ENCODE results near the gene ARHGAP11A. TPM values are rescaled to one million over a fixed set of nuclear protein-coding genes. Genes with fewer than 3 reads are reported as not detected.

ARHGAP11A gene
- total and polyA plus RNA-seq, 2 of the 8 experiments (the other 6 are each of a cell fraction or from before 2014, with no cell fraction given), result 8.1 to 112 TPM

DNA sequence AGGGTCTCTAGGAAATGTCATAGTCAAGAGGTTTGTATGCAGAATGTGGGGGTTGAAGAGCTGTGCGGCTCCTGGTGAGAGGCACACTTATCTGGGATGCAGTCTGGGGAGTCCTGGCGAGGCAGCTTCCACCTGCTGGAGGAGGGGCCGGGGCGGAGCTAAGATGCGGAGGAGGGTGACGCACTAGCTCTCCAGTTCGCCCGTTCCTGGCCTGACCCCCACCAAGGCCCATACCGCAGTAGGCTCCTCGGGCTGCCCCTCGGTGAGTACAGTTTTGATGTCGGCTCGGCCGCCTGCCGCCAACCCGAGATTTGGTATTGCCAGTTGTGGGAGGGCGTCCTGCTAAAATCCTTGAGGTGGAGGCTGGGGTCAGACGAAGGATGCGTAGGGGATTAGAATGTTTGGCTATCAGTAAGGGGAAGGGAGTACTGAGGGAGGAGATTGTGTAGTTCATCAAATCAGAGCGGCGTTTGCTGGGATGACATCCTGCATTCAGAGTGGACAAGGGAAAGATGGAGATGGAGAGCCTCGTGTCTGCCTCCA, 26.3 kb downstream of the ARHGAP11A start, which contains the start of gene SCG5:
Gene SCG5, plus strand, starts transcription at position 194 of the 543 bp plus-strand sequence. CDS start 1,883 bp downstream, outside the sequence.
- Histone ChIP-seq H3K79me2 (ENCODE audit: control insufficient read depth in 1 of 2, insufficient read depth in 2 of 2, low read length in 2 of 2) (no peaks in the 10 kb centered on the region), H4K91ac (replicated peaks; ENCODE audit: insufficient read length, low read length) (peak within 1 kb of the TSS; percentile 34), H3K4me3 (ENCODE audit: extremely low read depth in 1 of 4, insufficient read depth in 2 of 4, low read depth in 3 of 4, low read length in 4 of 4) (peak within 1 kb of the TSS; percentile 59 to 76 (median 61); a peak in 7 of 8 replicates), H2AK5ac (ENCODE audit: low read depth, low read length) (no peak within 1 kb of the TSS), H3K9me3 (ENCODE audit: insufficient read depth in 2 of 2, low read depth in 1 of 2, low read length in 1 of 2) (no peaks in the 10 kb centered on the region), H3K27ac (ENCODE audit: low read depth, low read length) (peak within 1 kb of the TSS; percentile 81), H4K20me1 (replicated peaks in 1 of 2; ENCODE audit: control insufficient read depth in 1 of 2, insufficient read depth in 2 of 2, low read length in 2 of 2) (no peaks in the 10 kb centered on the region), H4K5ac (ENCODE audit: insufficient read length, low read depth, low read length) (peak within 1 kb of the TSS; percentile 27), H2BK20ac (ENCODE audit: low read length) (no peak within 1 kb of the TSS), H2BK120ac (replicated peaks; ENCODE audit: low read depth, low read length) (no peak within 1 kb of the TSS), H3K9ac (replicated peaks in 1 of 4; ENCODE audit: extremely low read depth in 1 of 4, low read depth in 3 of 4, low read length in 3 of 4) (peak within 1 kb of the TSS in 3 of 4 experiments; percentile 72 to 85 (median 80); a peak in 6 of 7 replicates), H3K4ac (replicated peaks; ENCODE audit: insufficient read length, low read depth, low read length) (no peak within 1 kb of the TSS), H2AFZ (ENCODE audit: low read length) (peak within 1 kb of the TSS; percentile 74), H3K79me1 (ENCODE audit: low read depth, low read length) (no peaks in the 10 kb centered on the region), H3K4me2 (ENCODE audit: insufficient read depth in 1 of 2, low read depth in 2 of 2, low read length in 2 of 2) (peak within 1 kb of the TSS; percentile 76 to 86), H2BK5ac (ENCODE audit: low read depth, low read length) (peak within 1 kb of the TSS; percentile 81; the same call in 1 of the 2 replicates), H3K56ac (replicated peaks; ENCODE audit: insufficient read length, low read depth, low read length) (peak within 1 kb of the TSS; percentile 3), H3K14ac (ENCODE audit: insufficient read length) (no peak within 1 kb of the TSS), H3K23ac (ENCODE audit: insufficient read length) (no peak within 1 kb of the TSS), H4K8ac (ENCODE audit: extremely low read depth, insufficient read depth, low read length) (peak within 1 kb of the TSS; percentile 66; the same call in 1 of the 2 replicates), H3K23me2 (ENCODE audit: low read depth, low read length) (peaks cover 3% of the 10 kb centered on the region), H2BK15ac (ENCODE audit: low read length) (no peak within 1 kb of the TSS), H3K27me3 (replicated peaks in 1 of 4; ENCODE audit: control insufficient read depth in 3 of 4, extremely low read depth in 1 of 4, insufficient read depth in 3 of 4, low read length in 3 of 4) (no peaks in the 10 kb centered on the region), H2BK12ac (ENCODE audit: low read depth, low read length) (no peak within 1 kb of the TSS), H3K4me1 (replicated peaks in 1 of 4; ENCODE audit: control insufficient read depth in 3 of 4, insufficient read depth in 4 of 4, low read length in 3 of 4) (peaks cover 0 to 11% (median 8%) of the 10 kb centered on the region in 4 experiments; a peak in 4 of 7 replicates), H3K36me3 (ENCODE audit: control insufficient read depth in 2 of 4, insufficient read depth in 4 of 4, low read length in 3 of 4) (peaks cover 0 to 37% (median 13%) of the 10 kb centered on the region in 4 experiments; a peak in 6 of 8 replicates), H3K18ac (ENCODE audit: extremely low read depth, low read length) (peak within 1 kb of the TSS; percentile 75)
- ChIA-PET POLR2A (ENCODE audit: partially characterized antibody) (interaction anchor here (0.6 to 2.0 kb wide), 6 partner anchors 9 to 142 kb away, joined by 3 to 14 read pairs (median 4); no protein-coding TSS in a partner anchor), CTCF (ENCODE audit: partially characterized antibody) (interaction anchor here (0.6 to 1.8 kb wide), 3 partner anchors 8 to 352 kb away, joined by 3 to 7 read pairs (median 5); no protein-coding TSS in a partner anchor)
- DNase-seq (ENCODE audit: low read depth in 1 of 2, low spot score in 2 of 2), result peak; percentile 67 to 85
- peak; percentile 74 for FAIRE-seq
- WGBS, 2 experiments (ENCODE audit: extremely low coverage in 1 of 2, insufficient coverage in 1 of 2, insufficient read length in 1 of 2, insufficient replicate concordance in 2 of 2, low coverage in 1 of 2, low lambda C conversion rate in 2 of 2, missing lambda C conversion rate in 1 of 2), result 6% methylated on average over 22 of the region's 22 CpGs; no CpG with 5 or more reads in 1 of the 2 experiments
- TF ChIP-seq POLR2A (IDR thresholded peaks at IDR 0.05; ENCODE audit: control extremely low read depth in 1 of 2, low read depth in 2 of 2, low read length in 2 of 2) (peak; percentile 85 to 96), FOSL1 (IDR thresholded peaks at IDR 0.05; ENCODE audit: insufficient read depth, low read depth, low read length) (no peak), KDM4A (IDR thresholded peaks at IDR 0.05; ENCODE audit: low read depth, low read length, severe bottlenecking) (peak; percentile 35), JUN (IDR thresholded peaks at IDR 0.05; ENCODE audit: low read depth, low read length) (no peak), BRCA1 (IDR thresholded peaks at IDR 0.05; ENCODE audit: low read depth, low read length) (no peak), RBBP5 (IDR thresholded peaks at IDR 0.05; ENCODE audit: borderline replicate concordance, low read depth, low read length) (no peak; the same call in 1 of the 2 replicates), HDAC2 (IDR thresholded peaks at IDR 0.05; ENCODE audit: borderline replicate concordance in 1 of 2, low read depth in 2 of 2, low read length in 2 of 2) (no peak), GABPA (IDR thresholded peaks at IDR 0.05; ENCODE audit: borderline replicate concordance, insufficient read depth, low read length) (no peak), YY1 (IDR thresholded peaks at IDR 0.05; ENCODE audit: low read depth, low read length) (no peak)
- TF ChIP-seq, protein P1, sequence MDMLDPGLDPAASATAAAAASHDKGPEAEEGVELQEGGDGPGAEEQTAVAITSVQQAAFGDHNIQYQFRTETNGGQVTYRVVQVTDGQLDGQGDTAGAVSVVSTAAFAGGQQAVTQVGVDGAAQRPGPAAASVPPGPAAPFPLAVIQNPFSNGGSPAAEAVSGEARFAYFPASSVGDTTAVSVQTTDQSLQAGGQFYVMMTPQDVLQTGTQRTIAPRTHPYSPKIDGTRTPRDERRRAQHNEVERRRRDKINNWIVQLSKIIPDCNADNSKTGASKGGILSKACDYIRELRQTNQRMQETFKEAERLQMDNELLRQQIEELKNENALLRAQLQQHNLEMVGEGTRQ (IDR thresholded peaks at IDR 0.05; ENCODE audit: low read length), result no peak
